ENCODE results near the gene CDH15.
"Not testable (repeated sequence)": the region's sequence is repeated elsewhere in the genome, so short reads cannot be mapped to it uniquely, and the experiment has no call there.

The CDH15 gene

DNA sequence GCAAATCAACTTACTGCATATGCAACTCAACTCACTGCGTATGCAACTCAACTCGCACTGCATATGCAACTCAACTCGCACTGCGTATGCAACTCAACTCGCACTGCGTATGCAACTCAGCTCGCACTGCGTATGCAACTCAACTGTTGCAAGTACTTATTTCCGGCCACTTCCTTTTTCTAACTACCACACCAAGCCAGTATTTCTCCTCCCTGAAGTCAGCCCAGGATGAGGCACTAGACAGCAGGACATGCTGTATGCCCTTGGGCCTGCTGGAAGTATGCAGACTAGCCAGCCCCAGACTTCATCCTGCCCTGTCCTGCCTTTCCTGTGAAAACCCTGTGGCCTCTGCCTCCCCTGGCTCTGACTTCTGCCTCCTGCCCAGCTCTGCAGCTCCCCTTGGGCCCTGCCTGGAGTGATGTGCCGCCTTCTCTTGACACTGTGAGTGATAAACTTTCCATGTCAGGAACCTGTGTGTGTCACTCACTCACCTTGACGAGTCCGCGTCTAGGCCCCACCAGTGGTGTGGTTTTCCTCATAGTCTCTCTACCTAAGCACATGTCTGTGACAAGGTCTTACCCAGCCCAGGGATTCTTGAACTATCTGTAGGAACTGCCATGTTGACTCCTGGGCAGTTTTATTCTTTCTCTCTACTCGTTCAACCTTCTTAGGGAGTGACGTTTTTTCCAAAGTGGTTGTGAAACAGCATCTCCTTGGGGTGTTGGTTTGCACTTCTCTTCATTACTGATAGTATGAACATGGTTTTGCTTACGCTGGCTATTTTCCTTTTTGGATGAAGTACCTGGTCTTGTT is 62.3 kb downstream of the CDH15 start:
- DNase-seq (ENCODE audit: extremely low read depth, insufficient read length): no peak
- Histone ChIP-seq H3K4me3 (replicated peaks; ENCODE audit: low read depth, low read length) (no peak overlapping the region), H3K36me3 (ENCODE audit: control insufficient read depth, insufficient read depth, low read length) (peaks cover 17% of the 10 kb centered on the region), H3K27me3 (replicated peaks; ENCODE audit: control insufficient read depth, insufficient read depth, low read length) (no peaks in the 10 kb centered on the region)
- TF ChIP-seq, protein P1, sequence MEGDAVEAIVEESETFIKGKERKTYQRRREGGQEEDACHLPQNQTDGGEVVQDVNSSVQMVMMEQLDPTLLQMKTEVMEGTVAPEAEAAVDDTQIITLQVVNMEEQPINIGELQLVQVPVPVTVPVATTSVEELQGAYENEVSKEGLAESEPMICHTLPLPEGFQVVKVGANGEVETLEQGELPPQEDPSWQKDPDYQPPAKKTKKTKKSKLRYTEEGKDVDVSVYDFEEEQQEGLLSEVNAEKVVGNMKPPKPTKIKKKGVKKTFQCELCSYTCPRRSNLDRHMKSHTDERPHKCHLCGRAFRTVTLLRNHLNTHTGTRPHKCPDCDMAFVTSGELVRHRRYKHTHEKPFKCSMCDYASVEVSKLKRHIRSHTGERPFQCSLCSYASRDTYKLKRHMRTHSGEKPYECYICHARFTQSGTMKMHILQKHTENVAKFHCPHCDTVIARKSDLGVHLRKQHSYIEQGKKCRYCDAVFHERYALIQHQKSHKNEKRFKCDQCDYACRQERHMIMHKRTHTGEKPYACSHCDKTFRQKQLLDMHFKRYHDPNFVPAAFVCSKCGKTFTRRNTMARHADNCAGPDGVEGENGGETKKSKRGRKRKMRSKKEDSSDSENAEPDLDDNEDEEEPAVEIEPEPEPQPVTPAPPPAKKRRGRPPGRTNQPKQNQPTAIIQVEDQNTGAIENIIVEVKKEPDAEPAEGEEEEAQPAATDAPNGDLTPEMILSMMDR (IDR thresholded peaks at IDR 0.05; ENCODE audit: insufficient read depth, low read length, poor library complexity, severe bottlenecking): no peak

DNA sequence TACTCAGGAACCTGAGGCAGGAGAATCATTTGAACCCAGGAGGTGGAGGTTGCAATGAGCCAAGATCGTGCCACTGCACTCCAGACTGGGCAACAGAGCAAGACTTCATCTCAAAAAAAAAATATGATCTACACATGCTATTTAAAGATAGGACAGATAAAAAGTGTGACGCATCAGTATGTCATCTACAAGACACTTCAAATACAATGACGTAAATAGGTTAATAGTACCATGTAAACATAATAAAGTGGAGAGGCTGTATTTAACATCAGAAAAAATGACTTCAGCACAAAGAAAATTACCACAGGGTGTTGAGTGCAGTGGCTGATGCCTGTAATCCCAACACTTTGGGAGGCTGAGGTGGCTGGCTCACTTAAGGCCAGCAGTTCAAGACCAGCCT is 66.2 kb downstream of the CDH15 start:
- TF ChIP-seq, protein P1 (IDR thresholded peaks at IDR 0.05; ENCODE audit: insufficient read depth, low read length, poor library complexity, severe bottlenecking): no peak

DNA sequence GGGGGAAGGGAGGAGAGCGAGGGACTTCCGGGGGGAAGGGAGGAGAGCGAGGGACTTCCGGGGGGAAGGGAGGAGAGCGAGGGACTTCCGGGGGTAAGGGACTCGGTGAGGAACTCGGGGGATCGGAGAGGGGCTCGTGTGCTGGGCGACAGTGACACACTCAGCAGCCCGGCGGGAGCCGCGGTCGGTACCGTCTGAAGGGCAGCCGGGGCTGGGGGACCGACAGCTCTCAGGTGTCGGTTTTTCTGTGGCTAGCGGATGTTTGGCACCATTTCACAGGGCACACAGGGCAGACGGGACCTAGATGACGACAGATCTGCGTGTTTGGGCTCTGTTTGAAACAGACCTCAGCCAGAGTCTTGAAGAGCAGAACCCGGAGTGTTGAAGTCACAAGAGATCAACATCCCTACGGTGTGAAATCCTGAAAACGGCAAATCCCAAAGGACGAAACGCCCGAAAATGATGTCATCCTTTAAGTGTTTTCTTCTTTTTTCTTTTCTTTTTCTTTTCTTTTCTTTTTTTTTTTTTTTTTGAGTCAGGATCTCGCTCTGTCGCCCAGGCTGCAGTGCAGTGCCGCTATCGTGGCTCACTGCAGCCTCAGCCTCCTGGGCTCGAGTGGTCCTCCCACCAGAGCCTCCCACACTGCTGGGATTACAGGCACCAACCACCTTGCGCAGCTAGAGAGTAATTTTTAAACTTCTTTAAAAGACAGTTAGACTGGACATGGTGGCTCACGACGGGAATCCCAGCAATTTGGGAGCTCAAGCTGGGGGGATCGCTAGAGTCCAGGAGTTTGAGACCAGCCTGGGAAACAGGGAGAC is 69.8 kb downstream of the CDH15 start:
- Histone ChIP-seq H3K27me3 (replicated peaks; ENCODE audit: control insufficient read depth, insufficient read depth, low read length) (no peaks in the 10 kb centered on the region), H3K4me3 (replicated peaks; ENCODE audit: low read depth, low read length) (peak overlapping the region; percentile 93), H3K36me3 (ENCODE audit: control insufficient read depth, insufficient read depth, low read length) (no peaks in the 10 kb centered on the region)
- peak; percentile 92 for DNase-seq (ENCODE audit: extremely low read depth, insufficient read length)
- TF ChIP-seq, protein P1 (IDR thresholded peaks at IDR 0.05; ENCODE audit: insufficient read depth, low read length, poor library complexity, severe bottlenecking): no peak

More for the DNA sequence above, 66.2 kb downstream of the CDH15 start:
- H3K36me3 ChIP-seq (ENCODE audit: control insufficient read depth, insufficient read depth, low read length): peaks cover 3% of the 10 kb centered on the region
- no peak for DNase-seq (ENCODE audit: extremely low read depth, insufficient read length)
- no peak overlapping the region for H3K4me3 ChIP-seq (replicated peaks; ENCODE audit: low read depth, low read length)
- no peaks in the 10 kb centered on the region for H3K27me3 ChIP-seq (replicated peaks; ENCODE audit: control insufficient read depth, insufficient read depth, low read length)

DNA sequence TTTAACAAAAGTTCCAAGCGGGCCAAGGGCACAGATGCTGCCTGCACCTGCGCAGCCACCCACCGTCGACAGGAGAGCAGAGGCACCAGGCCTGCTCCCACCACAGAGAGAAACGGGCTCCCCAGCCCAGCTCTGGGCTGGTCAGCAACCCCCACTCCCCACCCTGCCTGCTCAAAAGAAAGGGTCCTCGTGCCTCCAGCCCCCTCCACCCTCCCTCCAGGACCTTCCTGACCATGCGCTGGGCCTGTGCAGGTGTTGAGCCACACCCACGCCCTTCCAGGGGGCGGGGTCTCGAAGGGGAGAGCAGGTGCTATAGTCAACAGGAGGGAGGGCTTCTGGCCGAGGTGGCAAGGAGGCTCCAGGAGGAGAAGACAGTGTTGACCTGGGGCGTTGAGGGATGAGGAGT is 71.2 kb downstream of the CDH15 start:
- no peak for DNase-seq (ENCODE audit: extremely low read depth, insufficient read length)
- TF ChIP-seq, protein P1 (IDR thresholded peaks at IDR 0.05; ENCODE audit: insufficient read depth, low read length, poor library complexity, severe bottlenecking): no peak
- H3K27me3 ChIP-seq (replicated peaks; ENCODE audit: control insufficient read depth, insufficient read depth, low read length): no peaks in the 10 kb centered on the region
- no peak overlapping the region for H3K4me3 ChIP-seq (replicated peaks; ENCODE audit: low read depth, low read length)
- no peaks in the 10 kb centered on the region for H3K36me3 ChIP-seq (ENCODE audit: control insufficient read depth, insufficient read depth, low read length)

DNA sequence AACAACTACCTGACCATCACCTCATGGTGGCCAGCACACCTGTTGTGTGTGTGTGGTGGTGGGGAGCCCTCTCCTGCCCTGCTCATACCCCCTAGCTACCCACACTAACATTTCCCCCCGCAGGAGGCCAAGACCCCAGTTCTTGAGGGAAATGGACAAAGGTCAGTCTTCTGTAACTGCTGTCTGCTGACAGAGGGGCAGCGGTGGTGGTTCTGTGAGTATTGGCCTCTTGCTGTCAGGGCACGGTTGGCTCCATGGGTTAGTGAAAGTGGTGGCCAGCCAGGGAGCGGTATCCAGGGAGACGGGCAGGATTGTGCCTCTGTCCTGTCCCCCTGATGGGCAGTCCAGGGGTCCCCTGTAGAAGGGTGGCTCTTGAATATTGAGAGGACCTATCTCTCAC is 72.1 kb downstream of the CDH15 start:
- Histone ChIP-seq H3K36me3 (ENCODE audit: control insufficient read depth, insufficient read depth, low read length) (no peaks in the 10 kb centered on the region), H3K4me3 (replicated peaks; ENCODE audit: low read depth, low read length) (no peak overlapping the region), H3K27me3 (replicated peaks; ENCODE audit: control insufficient read depth, insufficient read depth, low read length) (no peaks in the 10 kb centered on the region)
- no peak for DNase-seq (ENCODE audit: extremely low read depth, insufficient read length)
- TF ChIP-seq, protein P1 (IDR thresholded peaks at IDR 0.05; ENCODE audit: insufficient read depth, low read length, poor library complexity, severe bottlenecking): no peak

DNA sequence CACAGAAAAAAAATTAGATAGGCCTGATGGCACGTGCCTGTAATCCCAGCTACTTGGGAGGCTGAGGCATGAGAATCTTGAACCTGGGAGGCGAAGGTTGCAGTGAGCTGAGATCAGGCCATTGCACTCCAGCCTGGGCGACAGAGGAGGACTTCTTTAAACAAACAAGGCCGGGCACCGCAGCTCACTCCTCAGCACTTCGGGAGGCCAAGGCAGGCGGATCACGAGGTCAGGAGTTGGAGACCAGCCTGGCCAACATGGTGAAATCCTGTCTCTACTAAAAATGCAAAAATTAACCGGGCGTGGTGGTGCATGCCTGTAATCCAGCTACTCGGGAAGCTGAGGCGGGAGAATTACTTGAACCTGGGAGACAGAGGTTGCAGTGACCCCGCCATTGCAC is 72.7 kb downstream of the CDH15 start:
- not testable (repeated sequence) for H3K4me3 ChIP-seq (replicated peaks; ENCODE audit: low read depth, low read length); H3K27me3 ChIP-seq (replicated peaks; ENCODE audit: control insufficient read depth, insufficient read depth, low read length); DNase-seq (ENCODE audit: extremely low read depth, insufficient read length); H3K36me3 ChIP-seq (ENCODE audit: control insufficient read depth, insufficient read depth, low read length)
